Posterior vena cava (tissue), 2 donors: ENCODE data around the gene PCSK5. TPM values are rescaled to one million over a fixed set of nuclear protein-coding genes. Genes with fewer than 3 reads are reported as not detected.
"Not testable (repeated sequence)": the region's sequence is repeated elsewhere in the genome, so short reads cannot be mapped to it uniquely, and the experiment has no call there.

ENCODE experiments used
- DNase-seq: peaks from one replicate; pipeline ENCODE4 v3.0.0-alpha.2; 2020; ENCODE audit warnings: low spot score
- intact Hi-C, 2 donors: fragments of 100-400 bp; cut with DNase I; formaldehyde crosslinking; loops; one replicate each; pipeline versions ENCODE4 v1.14.1 to v1.14.2; 2022 to 2023
- total RNA-seq, 2 donors: library from RNA; stranded (reverse); fragmentation: NEBNext Ultra II Directional; extraction: Animal tissue kit (Norgen Biotek cat#: 25700); gene quantifications; one replicate each; pipeline ENCODE4 v1.2.1, GENCODE V29; 2021
- donor health status: DM: yes; HTN: yes; CAD: no.
- donor health status: DM: yes; HTN: yes; CAD: no.

PCSK5 gene
- total RNA-seq, 2 donors from 2014 or later, result 67.9 to 84.2 TPM

GRCh38 chr9:75947233-75947632 lies 56.8 kb downstream of the PCSK5 start:
- intact Hi-C loops, result loop anchor here in 1 of 2 donors (10.0 kb wide), 1 partner anchor 52 kb away; the partner anchor contains the start of gene PCSK5
- DNase-seq, result no peak

DNA sequence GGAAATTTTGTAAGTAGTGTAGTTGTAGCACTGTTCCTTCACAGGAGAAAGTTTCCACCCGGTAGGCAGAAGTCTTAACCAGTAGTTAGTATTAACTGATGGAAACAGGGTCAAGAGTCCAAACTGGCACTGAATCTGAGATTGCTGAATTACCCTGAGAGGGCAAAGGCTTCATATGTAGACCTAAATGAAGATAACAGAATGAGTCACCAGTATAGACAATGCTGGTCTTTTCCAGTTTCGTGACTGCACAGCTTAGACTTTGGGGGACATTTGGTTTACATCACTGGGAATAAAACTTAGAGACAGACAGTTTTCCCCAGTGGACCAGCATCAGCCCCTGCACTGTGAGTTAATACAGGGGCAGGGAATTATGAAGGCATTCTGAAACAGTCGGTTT lies 60.5 kb downstream of the PCSK5 start:
- DNase-seq, result no peak
- intact Hi-C loops, result no loop called here

DNA sequence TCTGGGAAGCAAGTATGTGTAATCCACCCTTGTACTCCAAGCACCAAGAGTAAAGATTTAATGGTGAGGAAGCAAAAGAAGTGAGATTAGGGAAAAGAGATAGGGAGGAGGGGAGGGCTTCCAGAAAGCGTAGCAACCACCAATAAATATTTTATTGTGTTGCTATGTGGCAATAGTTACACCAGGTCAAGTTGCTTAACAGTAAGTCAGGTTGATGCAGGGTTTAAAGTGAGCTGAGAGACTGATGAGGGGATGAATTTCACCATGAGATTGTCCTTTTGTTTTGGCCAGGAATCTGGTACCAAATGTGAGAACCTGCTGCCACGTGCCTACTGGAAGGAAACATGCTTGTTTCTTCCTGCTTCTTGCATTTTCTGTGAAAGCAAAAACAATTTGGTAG lies 62.7 kb downstream of the PCSK5 start:
- no peak for DNase-seq
- intact Hi-C loops, result no loop called here

GRCh38 chr9:75956161-75956560 lies 65.7 kb downstream of the PCSK5 start:
- intact Hi-C loops, result no loop called here
- no peak for DNase-seq

- no peak for DNase-seq
- intact Hi-C loops, result no loop called here
Observed at GRCh38 chr9:75957116-75957515, 66.6 kb downstream of the PCSK5 start.

DNA sequence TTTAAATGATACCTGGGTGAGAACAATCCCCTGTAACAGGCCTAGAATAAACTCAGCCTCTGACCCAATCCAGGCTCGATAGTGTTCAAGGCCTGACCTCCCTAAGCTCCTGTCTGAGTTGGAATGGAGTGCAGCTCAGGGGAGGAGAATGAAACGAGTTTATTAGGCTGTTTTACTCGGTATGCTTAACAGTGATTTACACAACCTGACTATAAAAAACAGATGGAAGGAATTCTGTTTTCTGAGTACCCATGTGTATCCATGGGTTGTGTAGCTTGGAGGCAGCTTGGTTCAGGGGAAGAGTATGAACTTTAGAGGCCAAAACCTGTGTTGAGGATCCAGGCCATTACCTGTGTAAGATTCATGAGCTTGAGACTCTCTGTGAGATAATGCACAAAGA lies 67.8 kb downstream of the PCSK5 start:
- intact Hi-C loops, result no loop called here
- no peak for DNase-seq

- DNase-seq, result no peak
- intact Hi-C loops, result no loop called here
Observed at GRCh38 chr9:75960551-75960950, 70.1 kb downstream of the PCSK5 start.

DNA sequence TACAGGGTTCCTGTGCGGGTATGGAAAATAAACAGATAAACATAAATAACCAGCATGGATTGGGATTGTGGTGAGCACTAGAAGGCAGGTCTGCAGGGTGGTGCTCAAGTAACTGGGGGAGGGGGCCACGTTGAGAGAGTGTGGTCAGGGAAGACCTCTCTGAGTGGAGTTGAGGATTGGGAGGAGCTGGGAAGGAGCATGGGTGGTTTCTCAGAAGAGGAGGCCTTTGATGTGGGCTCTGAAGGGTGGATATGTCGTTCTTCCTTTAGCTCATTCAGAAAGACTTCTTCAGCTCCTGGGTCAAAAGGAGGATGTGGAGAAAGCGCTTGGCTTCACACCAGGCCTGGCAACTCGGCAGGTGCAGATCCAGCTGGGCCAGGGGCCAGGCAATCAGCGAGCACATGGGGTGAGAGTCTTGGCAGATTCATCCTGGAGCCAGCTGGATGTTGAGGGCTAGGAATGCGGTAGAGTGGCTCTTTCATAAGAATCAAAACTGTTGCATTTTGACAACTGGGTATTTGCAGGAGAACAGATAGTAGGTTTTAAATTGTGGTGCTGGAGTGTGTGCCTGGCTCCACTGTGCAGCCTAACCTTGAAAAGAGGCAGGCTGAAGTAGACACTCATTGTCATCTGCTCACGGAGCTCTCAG lies 71.7 kb downstream of the PCSK5 start:
- DNase-seq, result no peak
- intact Hi-C loops, result no loop called here

GRCh38 chr9:75962662-75963036 lies 72.2 kb downstream of the PCSK5 start:
- intact Hi-C loops, result no loop called here

GRCh38 chr9:75963321-75963720 lies 72.8 kb downstream of the PCSK5 start:
- DNase-seq, intact Hi-C loops: not testable (repeated sequence)

More at GRCh38 chr9:75962662-75963036, 72.2 kb downstream of the PCSK5 start:
- no peak for DNase-seq

- intact Hi-C loops, result no loop called here
- no peak for DNase-seq
Observed at GRCh38 chr9:75964427-75964826, 74.0 kb downstream of the PCSK5 start.

GRCh38 chr9:75965231-75965630 lies 74.8 kb downstream of the PCSK5 start:
- DNase-seq, result no peak
- intact Hi-C loops, result no loop called here

GRCh38 chr9:75967556-75967955 lies 77.1 kb downstream of the PCSK5 start:
- DNase-seq, result no peak
- intact Hi-C loops, result no loop called here

GRCh38 chr9:75974016-75974766 lies 83.7 kb downstream of the PCSK5 start:
- DNase-seq, result no peak
- intact Hi-C loops, result loop anchor here in 1 of 2 donors (2.0 kb wide), 1 partner anchor 17 kb away; no protein-coding TSS in a partner anchor

DNA sequence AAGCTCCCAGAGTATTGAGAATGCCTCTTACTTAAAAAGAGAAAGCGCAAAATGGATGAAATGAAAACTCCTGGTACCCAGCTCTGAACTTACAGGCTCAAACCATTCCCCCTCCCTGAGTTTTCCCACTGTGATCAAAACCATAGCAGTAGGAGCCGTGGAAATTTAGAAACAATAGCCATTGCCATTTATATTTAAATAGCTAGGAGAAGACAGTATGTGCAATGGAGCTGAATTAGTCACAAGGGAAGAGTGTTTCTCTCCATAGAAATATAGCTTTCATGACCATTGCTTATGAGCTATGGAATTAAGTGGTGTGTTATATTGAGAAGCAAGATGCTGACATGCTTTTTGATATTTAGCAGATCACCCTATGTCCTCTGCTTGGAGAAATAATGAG lies 84.6 kb downstream of the PCSK5 start:
- intact Hi-C loops, result loop anchor here in 1 of 2 donors (2.0 kb wide), 1 partner anchor 16 kb away; no protein-coding TSS in a partner anchor
- DNase-seq, result no peak

- intact Hi-C loops, result no loop called here
- DNase-seq, result no peak
Observed at GRCh38 chr9:75976549-75976948, 86.1 kb downstream of the PCSK5 start.

DNA sequence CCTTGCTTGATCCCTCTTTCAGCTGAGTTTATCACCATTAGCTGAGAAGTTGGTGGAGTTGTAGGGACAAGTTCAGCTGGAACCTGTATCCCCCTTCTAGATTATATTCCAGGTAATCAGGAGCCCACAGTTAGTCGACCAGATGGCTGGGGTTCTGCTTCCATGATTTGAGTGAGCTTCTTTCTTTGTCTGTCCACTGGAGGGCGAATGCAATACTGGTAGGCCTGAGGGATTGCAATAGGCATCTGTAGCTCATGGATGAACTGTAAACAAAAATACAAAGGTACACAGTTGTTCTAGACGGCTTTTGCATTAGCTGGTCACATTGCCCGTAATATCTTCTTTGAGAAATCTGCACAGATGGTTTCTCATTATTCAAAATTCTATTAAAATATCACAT lies 88.9 kb downstream of the PCSK5 start:
- no peak for DNase-seq
- intact Hi-C loops, result no loop called here

DNA sequence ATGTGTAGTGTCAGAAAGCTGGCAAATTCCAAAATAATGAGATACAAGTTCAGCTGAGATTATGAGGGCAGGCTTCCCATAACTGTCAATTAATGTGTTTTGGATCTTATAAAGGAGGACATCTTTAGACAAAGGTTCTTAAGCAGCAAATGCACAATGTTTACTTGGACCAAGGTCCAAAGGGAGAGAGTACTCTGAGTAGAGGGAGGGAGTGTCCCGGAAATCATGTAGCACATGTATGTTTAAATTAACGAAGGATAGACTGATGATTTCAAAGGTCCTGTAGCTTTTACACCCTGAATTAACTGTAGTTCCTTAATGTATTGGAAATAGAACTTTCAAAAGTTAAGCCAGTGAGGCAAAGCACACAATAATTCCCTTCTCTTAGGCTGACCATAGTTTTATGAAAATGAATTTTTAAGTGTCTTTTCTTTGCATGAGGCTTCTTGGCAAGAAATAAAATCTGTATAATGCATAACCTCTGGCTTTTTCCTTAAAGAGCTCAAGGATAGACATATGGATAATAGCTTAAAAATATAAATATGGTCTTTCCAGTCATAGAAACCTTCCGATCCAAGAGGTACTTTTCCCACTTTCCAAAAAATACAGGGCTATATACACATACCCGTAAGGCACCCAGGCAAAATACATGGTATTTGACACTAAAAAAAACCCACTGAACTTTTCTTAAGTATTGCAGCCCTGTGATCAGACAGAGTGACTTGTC lies 93.0 kb downstream of the PCSK5 start:
- intact Hi-C loops, result no loop called here
- DNase-seq, result no peak

DNA sequence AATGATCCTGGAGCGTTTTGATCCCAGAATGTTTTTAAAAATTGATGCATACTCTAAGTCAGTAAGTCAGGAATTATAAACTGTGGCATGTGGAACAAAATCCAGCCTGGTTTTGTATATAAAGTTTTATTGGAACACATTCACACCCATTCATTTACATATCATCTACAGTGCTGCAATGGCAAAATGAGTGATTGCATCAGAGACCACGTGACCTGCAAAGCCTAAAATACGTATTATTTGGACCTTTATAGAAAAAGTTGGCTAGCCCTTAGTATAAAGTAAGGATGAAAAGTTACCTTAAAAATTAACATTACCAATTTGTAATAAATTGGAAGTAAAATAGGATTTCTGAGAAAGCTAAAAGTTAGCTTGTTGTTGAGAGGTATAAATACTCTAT lies 95.0 kb downstream of the PCSK5 start:
- intact Hi-C loops, result no loop called here
- DNase-seq, result no peak

GRCh38 chr9:75988663-75989062 lies 98.2 kb downstream of the PCSK5 start:
- DNase-seq, result no peak
- intact Hi-C loops, result no loop called here
